Measurements from ENCODE around the gene NLRC3.

DNA sequence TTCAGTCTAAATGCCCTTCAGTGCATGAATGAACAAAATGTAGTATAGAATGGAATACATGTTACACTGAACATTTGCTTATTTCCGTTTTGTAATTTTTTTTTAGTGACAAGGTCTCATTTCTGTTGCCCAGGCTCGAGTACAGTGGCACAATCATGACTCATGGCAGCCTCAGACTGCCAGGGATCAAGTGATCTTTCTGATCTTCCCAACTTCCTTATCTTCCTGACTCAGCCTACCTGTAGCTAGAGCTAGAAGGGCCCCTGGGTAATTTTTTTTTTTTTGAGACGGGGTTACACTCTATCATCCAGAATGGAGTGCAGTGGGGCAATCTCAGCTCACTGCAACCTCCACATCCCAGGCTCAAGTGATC, 41.6 kb upstream of the NLRC3 start:
- TF ChIP-seq ZNF26 (tag by site-specific recombination; IDR thresholded peaks at IDR 0.05) (no peak), ZNF274 (IDR thresholded peaks at IDR 0.05; ENCODE audit: low read length) (no peak), ZNF274 (tag by site-specific recombination; IDR thresholded peaks at IDR 0.05; ENCODE audit: borderline replicate concordance) (no peak), ATF2 (tag by site-specific recombination; IDR thresholded peaks at IDR 0.05; ENCODE audit: low read depth) (no peak), TCF7L2 (IDR thresholded peaks at IDR 0.05; ENCODE audit: borderline replicate concordance, low read depth, low read length) (no peak), OSR2 (tag by site-specific recombination; IDR thresholded peaks at IDR 0.05) (no peak), PRDM1 (tag by site-specific recombination; IDR thresholded peaks at IDR 0.05) (no peak), TRIM28 (IDR thresholded peaks at IDR 0.05; ENCODE audit: borderline replicate concordance, low read length) (no peak), ZBTB11 (tag by site-specific recombination; conservative IDR thresholded peaks at IDR 0.05; ENCODE audit: low read depth) (no peak), ZNF221 (tag by site-specific recombination; IDR thresholded peaks at IDR 0.05; ENCODE audit: borderline replicate concordance) (no peak), ZNF664 (tag by site-specific recombination; IDR thresholded peaks at IDR 0.05) (no peak), PRDM6 (tag by site-specific recombination; IDR thresholded peaks at IDR 0.05) (no peak), KLF16 (tag by site-specific recombination; IDR thresholded peaks at IDR 0.05) (no peak), ZNF398 (tag by site-specific recombination; IDR thresholded peaks at IDR 0.05) (no peak)
- TF ChIP-seq, protein P1, sequence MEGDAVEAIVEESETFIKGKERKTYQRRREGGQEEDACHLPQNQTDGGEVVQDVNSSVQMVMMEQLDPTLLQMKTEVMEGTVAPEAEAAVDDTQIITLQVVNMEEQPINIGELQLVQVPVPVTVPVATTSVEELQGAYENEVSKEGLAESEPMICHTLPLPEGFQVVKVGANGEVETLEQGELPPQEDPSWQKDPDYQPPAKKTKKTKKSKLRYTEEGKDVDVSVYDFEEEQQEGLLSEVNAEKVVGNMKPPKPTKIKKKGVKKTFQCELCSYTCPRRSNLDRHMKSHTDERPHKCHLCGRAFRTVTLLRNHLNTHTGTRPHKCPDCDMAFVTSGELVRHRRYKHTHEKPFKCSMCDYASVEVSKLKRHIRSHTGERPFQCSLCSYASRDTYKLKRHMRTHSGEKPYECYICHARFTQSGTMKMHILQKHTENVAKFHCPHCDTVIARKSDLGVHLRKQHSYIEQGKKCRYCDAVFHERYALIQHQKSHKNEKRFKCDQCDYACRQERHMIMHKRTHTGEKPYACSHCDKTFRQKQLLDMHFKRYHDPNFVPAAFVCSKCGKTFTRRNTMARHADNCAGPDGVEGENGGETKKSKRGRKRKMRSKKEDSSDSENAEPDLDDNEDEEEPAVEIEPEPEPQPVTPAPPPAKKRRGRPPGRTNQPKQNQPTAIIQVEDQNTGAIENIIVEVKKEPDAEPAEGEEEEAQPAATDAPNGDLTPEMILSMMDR (tag by site-specific recombination; IDR thresholded peaks at IDR 0.05): no peak
